CD4-positive, alpha-beta T cell (primary cell): Measurements from ENCODE around the gene KCNN3. TPM values are rescaled to one million over a fixed set of nuclear protein-coding genes. Genes with fewer than 3 reads are reported as not detected.

ENCODE experiments used
- ATAC-seq: fragments of 200-7000 bp; cut with Tn5 transposase; one replicate; pipeline ENCODE4 v1.10.0; 2022; ENCODE audit warnings: mild to moderate bottlenecking; ENCODE audit not compliant: poor library complexity
- CTCF ChIA-PET: fragments of 350-600 bp; sonication (Branson Sonifier 250); formaldehyde crosslinking; loops from one replicate; lab custom pipeline; 2021; ENCODE audit warnings: antibody characterized with exemption, inconsistent platforms; lab: Charles Lee
- POLR2A ChIA-PET: fragments of 350-600 bp; sonication (Branson Sonifier 250); formaldehyde crosslinking; loops from one replicate; lab custom pipeline; 2021; ENCODE audit warnings: antibody characterized with exemption, inconsistent platforms; lab: Charles Lee
- DNase-seq, 14 experiments: peaks; one replicate each; pipeline ENCODE4 v3.0.0-alpha.2; 2013 to 2020; ENCODE audit warnings: mixed read lengths in 2 of 14
- H3K27ac ChIP-seq, 2 donors: one replicate each; pipeline versions ENCODE4 v1.5.1 to v1.7.0; 2013; ENCODE audit warnings: low read length in 2 of 2, low read depth in 1 of 2, mild to moderate bottlenecking in 1 of 2
- H3K27me3 ChIP-seq, 2 experiments: 1 replicate in 1 of 2; 2 replicates in 1 of 2; pipeline versions ENCODE4 v1.6.1 to v1.7.0; 2013; ENCODE audit warnings: low read length in 2 of 2, control low read depth in 1 of 2, mild to moderate bottlenecking in 1 of 2, moderate library complexity in 1 of 2; ENCODE audit not compliant: insufficient read depth in 2 of 2, control insufficient read depth in 1 of 2
- H3K36me3 ChIP-seq: one replicate; pipeline ENCODE4 v1.6.1; 2013; ENCODE audit warnings: low read length, control low read depth; ENCODE audit not compliant: insufficient read depth
- H3K4me1 ChIP-seq: one replicate; pipeline ENCODE4 v1.6.1; 2013; ENCODE audit warnings: low read length, control low read depth; ENCODE audit not compliant: insufficient read depth
- H3K4me3 ChIP-seq: one replicate; pipeline ENCODE4 v1.5.1; 2013; ENCODE audit warnings: mild to moderate bottlenecking, low read length, moderate library complexity
- H3K9me3 ChIP-seq, 2 experiments: 1 replicate in 1 of 2; 2 replicates in 1 of 2; pipeline versions ENCODE4 v1.6.1 to v1.7.0; 2013; ENCODE audit warnings: low read length in 2 of 2, mild to moderate bottlenecking in 2 of 2, control low read depth in 1 of 2, moderate library complexity in 1 of 2; ENCODE audit not compliant: control insufficient read depth in 1 of 2, insufficient read depth in 1 of 2
- H3K27ac Mint-ChIP-seq: one replicate; pipeline ENCODE4 v1.8.0; 2020; ENCODE audit warnings: mixed read lengths
- H3K27me3 Mint-ChIP-seq: one replicate; pipeline ENCODE4 v1.8.0; 2021; ENCODE audit warnings: mixed read lengths
- H3K36me3 Mint-ChIP-seq: one replicate; pipeline ENCODE4 v1.8.0; 2021; ENCODE audit warnings: low read depth, mixed read lengths
- H3K4me1 Mint-ChIP-seq: one replicate; pipeline ENCODE4 v1.8.0; 2021; ENCODE audit warnings: low read depth, mixed read lengths
- H3K4me3 Mint-ChIP-seq: one replicate; pipeline ENCODE4 v1.8.0; 2020; ENCODE audit warnings: mild to moderate bottlenecking, mixed read lengths
- H3K9me3 Mint-ChIP-seq: one replicate; pipeline ENCODE4 v1.8.0; 2020; ENCODE audit warnings: mixed read lengths
- CTCF ChIP-seq: fragments of 200-600 bp; IDR thresholded peaks from one replicate; pipeline ENCODE4 v1.8.0; 2022; ENCODE audit warnings: antibody characterized with exemption, mild to moderate bottlenecking
- intact Hi-C, 2 experiments: fragments of 100-400 bp; cut with DNase I in 1 of 2; cut with micrococcal nuclease in 1 of 2; formaldehyde crosslinking; loops; one replicate each; pipeline versions ENCODE4 v1.15.1 to v1.9.0; 2023 to 2025; cut with DNase I, micrococcal nuclease
- total RNA-seq, 174 experiments: library from RNA in 2 of 174; stranded (reverse) in 2 of 174; gene quantifications; one replicate each; pipeline ENCODE4 v1.2.3 and lab custom pipeline; 2021 to 2026

The KCNN3 gene
- total RNA-seq, 2 experiments from 2014 or later: not detected

GRCh38 chr1:154866257-154867063 lies 3.6 kb downstream of the KCNN3 start:
- no peak for ATAC-seq

DNA sequence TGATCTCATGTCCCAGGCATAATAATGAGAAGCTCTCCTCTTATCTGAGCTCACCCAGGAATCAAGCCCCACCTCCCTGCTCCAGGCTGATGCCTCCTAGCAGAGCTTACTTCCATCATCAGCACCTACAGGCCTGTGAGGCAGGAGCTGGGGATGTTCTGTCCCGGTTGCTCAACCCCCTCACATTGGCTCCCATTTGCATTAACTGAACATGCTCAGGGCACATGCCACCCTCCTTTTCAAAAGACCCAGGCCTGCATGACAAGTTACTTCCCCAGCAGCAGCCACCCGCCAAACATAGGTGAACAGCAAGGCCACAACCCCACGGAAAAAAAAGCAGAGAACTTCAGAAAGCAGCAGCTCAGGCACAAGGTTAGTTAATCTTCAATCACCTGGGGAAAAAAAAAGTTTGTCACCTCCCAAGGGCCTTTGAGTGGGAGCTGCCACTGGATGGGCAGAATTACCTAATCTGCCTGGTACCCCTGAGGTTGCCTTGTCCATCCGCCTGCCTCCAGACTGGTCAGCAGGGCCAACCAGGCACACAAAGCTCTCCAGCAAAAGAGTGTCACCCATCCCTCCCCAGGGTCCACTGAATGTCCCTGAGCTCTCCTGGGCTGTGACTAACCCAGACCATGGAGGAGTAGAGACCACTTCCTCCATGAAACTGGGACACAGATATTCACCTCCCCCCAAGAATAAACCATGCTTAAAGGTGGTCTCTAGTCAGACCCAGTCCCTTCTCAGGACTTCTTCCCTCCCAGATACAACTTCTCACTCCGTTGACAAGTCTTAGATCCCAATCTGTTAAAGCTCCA lies 4.4 kb downstream of the KCNN3 start:
- Mint-ChIP-seq H3K4me3 (no peak overlapping the region), H3K4me1 (peaks cover 21% of the 10 kb centered on the region), H3K9me3 (no peaks in the 10 kb centered on the region), H3K27me3 (peaks cover 35% of the 10 kb centered on the region), H3K36me3 (no peaks in the 10 kb centered on the region), H3K27ac (no peak overlapping the region)
- DNase-seq: no peak
- CTCF ChIA-PET: interaction anchor here (0.7 to 1.3 kb wide), 4 partner anchors 60 to 270 kb away, joined by 3 read pairs; no protein-coding TSS in a partner anchor
- intact Hi-C loops: no loop called here
- Histone ChIP-seq H3K9me3 (no peaks in the 10 kb centered on the region), H3K36me3 (no peaks in the 10 kb centered on the region), H3K4me3 (no peak overlapping the region), H3K27ac (no peak overlapping the region), H3K27me3 (peaks cover 28 to 38% of the 10 kb centered on the region in 2 experiments), H3K4me1 (peaks cover 17% of the 10 kb centered on the region)
- TF ChIP-seq CTCF: no peak
- POLR2A ChIA-PET: interaction anchor here (0.7 to 1.2 kb wide), 3 partner anchors 13 to 96 kb away, joined by 3 to 4 read pairs (median 4); no protein-coding TSS in a partner anchor
- no peak for ATAC-seq

More at GRCh38 chr1:154866257-154867063, 3.6 kb downstream of the KCNN3 start:
- Histone ChIP-seq H3K9me3 (no peaks in the 10 kb centered on the region), H3K36me3 (no peaks in the 10 kb centered on the region), H3K4me1 (peaks cover 17% of the 10 kb centered on the region), H3K4me3 (no peak overlapping the region), H3K27ac (no peak overlapping the region), H3K27me3 (peaks cover 27 to 43% of the 10 kb centered on the region in 2 experiments)
- ChIA-PET POLR2A (interaction anchor here (1.0 kb wide), 1 partner anchor 82 kb away, joined by 3 read pairs; no protein-coding TSS in a partner anchor), CTCF (interaction anchor here (0.8 to 1.3 kb wide), 3 partner anchors 107 to 271 kb away, joined by 3 read pairs; no protein-coding TSS in a partner anchor)
- Mint-ChIP-seq H3K27ac (no peak overlapping the region), H3K36me3 (no peaks in the 10 kb centered on the region), H3K4me3 (no peak overlapping the region), H3K27me3 (peaks cover 43% of the 10 kb centered on the region), H3K9me3 (no peaks in the 10 kb centered on the region), H3K4me1 (peaks cover 26% of the 10 kb centered on the region)
- TF ChIP-seq CTCF: no peak
- intact Hi-C loops: no loop called here
- DNase-seq: no peak

DNA sequence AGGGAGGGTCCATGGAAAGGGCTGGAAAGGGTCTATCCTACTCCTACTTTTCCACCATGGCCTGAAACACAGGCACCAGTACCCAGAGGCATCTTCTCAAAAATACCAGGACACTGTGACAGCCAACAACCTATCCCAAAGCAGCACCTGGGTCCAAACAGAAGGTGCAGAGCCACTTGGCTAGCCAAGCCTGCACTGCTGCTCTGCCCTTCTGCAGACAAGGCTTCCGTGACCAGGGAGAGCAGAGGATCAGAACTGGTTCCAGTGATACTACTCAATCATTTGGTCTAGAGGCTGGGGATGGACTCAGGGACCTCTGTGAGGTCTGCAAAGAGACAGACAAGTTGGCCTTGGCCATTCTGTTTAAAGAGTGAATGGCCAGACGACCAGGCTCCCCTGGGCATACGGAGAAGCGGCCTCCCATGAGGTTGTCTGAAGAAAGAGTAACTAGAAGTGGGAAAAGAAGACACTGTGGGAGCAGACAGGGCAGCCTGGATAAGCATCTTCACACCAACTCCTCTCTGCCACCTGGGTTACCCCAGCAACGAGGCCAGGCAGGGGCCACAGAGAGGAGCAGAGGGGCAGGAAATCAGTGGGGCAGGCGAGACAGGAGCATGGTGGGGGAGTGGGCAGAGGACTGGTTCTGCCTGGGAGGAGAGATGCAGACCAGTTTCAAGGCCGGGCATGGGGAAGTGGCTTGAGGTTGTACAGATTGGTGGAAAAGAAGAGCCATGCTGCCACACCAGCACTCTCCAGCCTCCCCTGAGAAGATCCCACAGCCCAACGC lies 5.7 kb downstream of the KCNN3 start:
- H3K9me3 ChIP-seq: no peaks in the 10 kb centered on the region
- CTCF ChIA-PET: no interaction called here
- H3K27ac ChIP-seq: no peak overlapping the region
- H3K27me3 ChIP-seq: peaks cover 18 to 26% of the 10 kb centered on the region in 2 experiments
- H3K9me3 Mint-ChIP-seq: no peaks in the 10 kb centered on the region
- intact Hi-C loops: no loop called here
- TF ChIP-seq CTCF: no peak
- H3K27ac Mint-ChIP-seq: no peak overlapping the region
- peaks cover 11% of the 10 kb centered on the region for H3K4me1 Mint-ChIP-seq
- POLR2A ChIA-PET: interaction anchor here (1.2 kb wide), 1 partner anchor 12 kb away, joined by 4 read pairs; no protein-coding TSS in a partner anchor
- no peaks in the 10 kb centered on the region for H3K36me3 Mint-ChIP-seq
- ATAC-seq (no peak), DNase-seq (no peak)
- H3K4me3 ChIP-seq: no peak overlapping the region
- H3K4me3 Mint-ChIP-seq: no peak overlapping the region
- peaks cover 5% of the 10 kb centered on the region for H3K4me1 ChIP-seq
- no peaks in the 10 kb centered on the region for H3K36me3 ChIP-seq
- H3K27me3 Mint-ChIP-seq: peaks cover 24% of the 10 kb centered on the region
